Measurements from ENCODE around the gene ATP6V1C2. TPM values are rescaled to one million over a fixed set of nuclear protein-coding genes. Genes with fewer than 3 reads are reported as not detected.

Gene ATP6V1C2
- total RNA-seq, 4 donors from 2014 or later = 0.47 to 37.1 (median 0.54) TPM; not detected in 1

DNA sequence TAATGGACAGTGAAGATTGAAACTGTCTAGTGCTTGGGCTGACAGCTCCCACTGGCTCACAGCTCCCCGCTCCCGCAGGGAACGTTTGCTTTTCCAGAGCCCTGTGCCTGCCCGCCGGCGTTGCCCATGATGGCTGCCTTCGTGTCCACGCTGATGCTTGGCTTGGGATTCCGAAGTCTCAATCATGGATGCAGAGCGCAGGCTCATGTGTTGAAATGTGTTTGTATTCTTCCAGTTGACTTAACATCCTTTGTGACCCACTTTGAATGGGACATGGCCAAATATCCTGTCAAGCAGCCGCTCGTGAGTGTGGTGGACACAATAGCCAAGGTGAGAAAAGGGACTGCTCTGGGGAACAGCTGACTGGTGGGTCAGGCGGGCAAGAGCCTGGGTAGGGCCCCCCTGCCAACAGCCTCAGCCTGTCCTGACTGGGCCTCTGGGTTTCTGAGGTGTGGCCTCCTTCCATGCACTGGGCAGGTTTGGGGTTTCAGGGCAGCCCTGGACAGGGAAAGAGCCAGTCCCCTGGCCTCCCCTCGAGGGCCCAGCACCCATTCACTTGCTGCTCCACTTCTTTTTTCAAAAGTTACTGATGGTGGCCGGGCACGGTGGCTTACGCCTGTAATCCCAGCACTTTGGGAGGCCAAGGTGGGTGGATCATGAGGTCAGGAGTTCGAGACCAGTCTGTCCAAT, 42.8 kb downstream of the ATP6V1C2 start:
- no peaks in the 10 kb centered on the region for H3K4me1 ChIP-seq
- no peak for TF ChIP-seq POLR2A (IDR thresholded peaks at IDR 0.05)
- TF ChIP-seq, protein P1, sequence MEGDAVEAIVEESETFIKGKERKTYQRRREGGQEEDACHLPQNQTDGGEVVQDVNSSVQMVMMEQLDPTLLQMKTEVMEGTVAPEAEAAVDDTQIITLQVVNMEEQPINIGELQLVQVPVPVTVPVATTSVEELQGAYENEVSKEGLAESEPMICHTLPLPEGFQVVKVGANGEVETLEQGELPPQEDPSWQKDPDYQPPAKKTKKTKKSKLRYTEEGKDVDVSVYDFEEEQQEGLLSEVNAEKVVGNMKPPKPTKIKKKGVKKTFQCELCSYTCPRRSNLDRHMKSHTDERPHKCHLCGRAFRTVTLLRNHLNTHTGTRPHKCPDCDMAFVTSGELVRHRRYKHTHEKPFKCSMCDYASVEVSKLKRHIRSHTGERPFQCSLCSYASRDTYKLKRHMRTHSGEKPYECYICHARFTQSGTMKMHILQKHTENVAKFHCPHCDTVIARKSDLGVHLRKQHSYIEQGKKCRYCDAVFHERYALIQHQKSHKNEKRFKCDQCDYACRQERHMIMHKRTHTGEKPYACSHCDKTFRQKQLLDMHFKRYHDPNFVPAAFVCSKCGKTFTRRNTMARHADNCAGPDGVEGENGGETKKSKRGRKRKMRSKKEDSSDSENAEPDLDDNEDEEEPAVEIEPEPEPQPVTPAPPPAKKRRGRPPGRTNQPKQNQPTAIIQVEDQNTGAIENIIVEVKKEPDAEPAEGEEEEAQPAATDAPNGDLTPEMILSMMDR (IDR thresholded peaks at IDR 0.05) = no peak
- H3K36me3 ChIP-seq = no peaks in the 10 kb centered on the region
- no peak overlapping the region for H3K27ac ChIP-seq
- H3K9me3 ChIP-seq = no peaks in the 10 kb centered on the region
- no peaks in the 10 kb centered on the region for H3K27me3 ChIP-seq
- H3K4me3 ChIP-seq = no peak overlapping the region
- DNase-seq = no peak

DNA sequence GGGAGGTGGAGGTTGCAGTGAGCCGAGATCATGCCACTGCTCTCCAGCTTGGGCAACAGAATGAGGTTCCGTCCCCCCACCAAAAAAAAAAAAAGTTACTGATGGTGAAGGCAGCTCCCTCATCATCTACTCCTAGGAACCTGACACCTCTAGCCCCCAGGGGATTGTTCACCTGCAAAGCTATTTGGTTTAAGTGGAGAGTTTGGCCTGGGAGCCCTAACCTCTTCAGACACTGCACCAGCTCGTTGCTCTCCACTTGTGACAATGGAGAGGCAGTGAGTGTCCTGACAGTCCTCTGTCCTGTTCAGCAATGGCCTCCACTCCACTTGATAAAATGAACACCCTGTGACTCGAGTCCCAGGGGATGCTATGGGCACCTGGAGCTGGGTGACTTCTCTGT, 43.5 kb downstream of the ATP6V1C2 start:
- no peaks in the 10 kb centered on the region for H3K9me3 ChIP-seq
- no peak for DNase-seq

DNA sequence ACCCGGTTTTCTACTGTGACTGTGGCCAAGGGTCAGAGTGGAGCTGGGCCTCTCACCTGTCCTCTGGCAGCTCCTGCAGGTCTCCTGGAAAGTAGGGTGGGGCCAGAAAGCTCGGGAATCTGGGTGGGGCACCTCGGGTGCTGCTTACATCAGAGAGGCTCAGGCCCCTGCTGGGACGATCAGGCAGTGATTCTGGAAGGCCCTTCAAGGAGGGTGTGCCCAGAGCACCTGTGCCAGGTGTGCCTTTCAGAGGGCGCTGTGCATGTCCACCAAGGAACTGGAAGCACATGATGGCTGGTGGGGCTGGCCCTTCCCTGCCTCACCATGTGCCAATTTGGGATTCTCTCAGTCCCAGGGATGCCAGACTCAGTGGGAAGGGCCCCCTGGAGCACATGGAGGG, 44.0 kb downstream of the ATP6V1C2 start:
- peak in 1 of 3 donors; percentile 71 for DNase-seq
- Histone ChIP-seq H3K27ac (no peak overlapping the region), H3K9me3 (no peaks in the 10 kb centered on the region), H3K36me3 (no peaks in the 10 kb centered on the region), H3K4me3 (no peak overlapping the region), H3K27me3 (no peaks in the 10 kb centered on the region), H3K4me1 (no peaks in the 10 kb centered on the region)
- no peak for TF ChIP-seq POLR2A (IDR thresholded peaks at IDR 0.05)
- TF ChIP-seq, protein P1 (IDR thresholded peaks at IDR 0.05) = peak in 1 of 6 experiments; percentile 5

More for the DNA sequence above, 43.5 kb downstream of the ATP6V1C2 start:
- TF ChIP-seq, protein P1 (IDR thresholded peaks at IDR 0.05) = no peak
- TF ChIP-seq POLR2A (IDR thresholded peaks at IDR 0.05) = no peak
- Histone ChIP-seq H3K4me1 (no peaks in the 10 kb centered on the region), H3K27ac (no peak overlapping the region), H3K4me3 (no peak overlapping the region), H3K36me3 (no peaks in the 10 kb centered on the region), H3K27me3 (no peaks in the 10 kb centered on the region)

DNA sequence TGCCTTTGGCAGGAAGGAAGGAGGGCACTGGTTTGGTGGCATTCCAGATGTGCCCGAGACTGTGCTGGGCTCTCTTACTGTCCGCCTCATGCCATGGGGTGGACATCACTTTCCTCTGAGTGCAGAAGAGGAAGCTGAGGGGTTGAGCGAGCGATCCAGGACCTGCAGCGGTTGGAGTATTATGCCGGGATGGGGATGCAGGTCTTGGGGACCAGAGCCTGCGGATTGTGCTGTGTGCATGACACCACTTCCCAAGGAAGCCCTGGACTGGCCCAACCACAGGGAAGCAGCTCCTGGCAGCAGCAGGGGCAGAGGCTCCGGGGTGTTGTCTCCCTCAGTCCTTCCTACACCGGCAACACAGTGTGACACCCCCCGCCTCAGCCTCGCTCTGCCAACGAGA, 44.5 kb downstream of the ATP6V1C2 start:
- TF ChIP-seq, protein P1 (IDR thresholded peaks at IDR 0.05) = no peak
- no peak for TF ChIP-seq POLR2A (IDR thresholded peaks at IDR 0.05)
- no peak for DNase-seq
- Histone ChIP-seq H3K36me3 (no peaks in the 10 kb centered on the region), H3K4me1 (no peaks in the 10 kb centered on the region), H3K4me3 (no peak overlapping the region), H3K9me3 (no peaks in the 10 kb centered on the region), H3K27ac (no peak overlapping the region), H3K27me3 (no peaks in the 10 kb centered on the region)

DNA sequence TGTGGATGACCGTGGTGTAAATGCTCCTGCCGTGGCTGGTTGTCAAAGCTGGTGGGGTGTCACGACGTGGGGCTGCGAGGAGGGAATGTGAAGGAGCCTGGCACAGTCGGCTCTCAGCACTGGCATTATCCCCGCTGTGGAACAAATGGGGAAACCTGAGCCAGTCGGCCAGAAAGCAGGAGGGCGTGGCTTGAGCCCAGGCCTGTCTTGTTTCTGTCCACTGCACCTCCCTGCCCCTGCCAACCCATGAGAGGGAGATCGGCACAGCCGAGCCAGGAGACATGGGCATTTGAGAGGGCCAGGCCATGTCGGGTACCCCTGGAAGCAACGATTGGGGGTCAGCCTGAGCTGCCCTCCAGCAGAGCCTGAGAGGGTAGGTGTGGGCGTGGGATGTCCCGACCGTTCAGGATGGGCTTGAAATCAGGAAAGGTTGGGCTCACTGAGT, 46.7 kb downstream of the ATP6V1C2 start:
- no peak overlapping the region for H3K27ac ChIP-seq
- H3K9me3 ChIP-seq = no peaks in the 10 kb centered on the region
- no peak for DNase-seq
- H3K4me3 ChIP-seq = no peak overlapping the region
- H3K36me3 ChIP-seq = no peaks in the 10 kb centered on the region
- no peaks in the 10 kb centered on the region for H3K27me3 ChIP-seq
- H3K4me1 ChIP-seq = no peaks in the 10 kb centered on the region
- TF ChIP-seq POLR2A (IDR thresholded peaks at IDR 0.05) = no peak
- TF ChIP-seq, protein P1 (IDR thresholded peaks at IDR 0.05) = no peak
